H1 (cell line): ENCODE results near the gene ARF3.

Experiments used
- ASH2L ChIP-seq: fragments of 200-600, 300-600 bp; sonication (generic); IDR thresholded peaks from one replicate; pipeline ENCODE4 v1.7.1; 2017; ENCODE audit warnings: low read length
- POLR2AphosphoS5 ChIP-seq: IDR thresholded peaks from 2 replicates; pipeline ENCODE4 v1.6.1; 2011; ENCODE audit warnings: low read depth, low read length

DNA sequence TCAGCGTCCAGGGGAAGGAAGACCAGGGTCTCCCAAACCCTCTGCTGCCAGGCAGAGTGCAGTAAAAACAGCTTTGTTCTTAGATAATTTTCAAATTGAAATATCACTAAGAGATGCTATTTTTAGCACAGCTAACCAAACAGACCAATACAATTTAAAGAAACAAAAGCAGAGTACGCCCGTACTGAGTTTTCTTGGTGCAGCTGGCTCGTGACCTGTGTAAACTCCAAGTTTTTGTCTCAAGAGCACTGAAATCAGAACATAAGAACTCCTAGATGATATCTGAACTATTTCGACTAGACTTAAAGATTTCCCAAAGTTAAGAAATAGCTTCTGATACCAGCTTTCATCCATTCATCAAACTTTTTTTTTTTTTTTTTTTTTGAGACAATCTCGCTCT lies 10.3 kb downstream of the ARF3 start:
- no peak for TF ChIP-seq POLR2AphosphoS5
- no peak for TF ChIP-seq ASH2L
